Colonic mucosa (tissue), 4 donors: ENCODE data around the gene PCYT1B. TPM values are rescaled to one million over a fixed set of nuclear protein-coding genes. Genes with fewer than 3 reads are reported as not detected.

Source experiments
- DNase-seq: peaks from one replicate; pipeline ENCODE4 v3.0.0-alpha.2; 2020
- H3K27ac ChIP-seq: fragments of 200-600 bp; one replicate; pipeline ENCODE4 v1.8.0; 2021
- H3K27me3 ChIP-seq: fragments of 200-600 bp; one replicate; pipeline ENCODE4 v1.8.0; 2021
- H3K36me3 ChIP-seq: fragments of 200-600 bp; one replicate; pipeline ENCODE4 v1.8.0; 2021
- H3K4me1 ChIP-seq: fragments of 200-600 bp; one replicate; pipeline ENCODE4 v1.8.0; 2021; ENCODE audit warnings: mild to moderate bottlenecking
- H3K4me3 ChIP-seq: fragments of 200-600 bp; one replicate; pipeline ENCODE4 v1.8.0; 2021
- H3K9ac ChIP-seq, 2 donors: one replicate each; pipeline ENCODE4 v1.7.0; 2013; ENCODE audit warnings: control low read depth in 2 of 2, low read depth in 2 of 2, low read length in 2 of 2
- H3K9me3 ChIP-seq: fragments of 200-600 bp; one replicate; pipeline ENCODE4 v1.8.0; 2021
- CTCF ChIP-seq: fragments of 200-600 bp; IDR thresholded peaks from one replicate; pipeline ENCODE4 v1.8.0; 2022; ENCODE audit warnings: antibody characterized with exemption, mild to moderate bottlenecking
- intact Hi-C: fragments of 100-400 bp; cut with DNase I; formaldehyde crosslinking; loops from one replicate; pipeline ENCODE4 v1.14.1; 2022
- total RNA-seq, 2 donors: library from RNA; stranded (reverse); fragmentation: NEBNext Ultra II Directional in 1 of 2; extraction: Animal tissue kit (Norgen Biotek cat#: 25700) in 1 of 2; gene quantifications; one replicate each; pipeline ENCODE4 v1.2.1, GENCODE V29; 2021
- donor health status: healthy.
- donor health status: DM: no; HTN: no; CAD: no.
- donor health status: DM: no; HTN: no; CAD: no.

The PCYT1B gene
- total RNA-seq, 2 donors from 2014 or later = 0.24 to 0.30 TPM

- intact Hi-C loops = no loop called here
- Histone ChIP-seq H3K36me3 (no peaks in the 10 kb centered on the region), H3K4me3 (no peak overlapping the region), H3K4me1 (no peaks in the 10 kb centered on the region), H3K9me3 (no peaks in the 10 kb centered on the region), H3K27me3 (no peaks in the 10 kb centered on the region), H3K27ac (no peak overlapping the region), H3K9ac (no peak overlapping the region)
- no peak for DNase-seq
- no peak for TF ChIP-seq CTCF
Observed at GRCh38 chrX:24526616-24527015, 120.5 kb downstream of the PCYT1B start.

DNA sequence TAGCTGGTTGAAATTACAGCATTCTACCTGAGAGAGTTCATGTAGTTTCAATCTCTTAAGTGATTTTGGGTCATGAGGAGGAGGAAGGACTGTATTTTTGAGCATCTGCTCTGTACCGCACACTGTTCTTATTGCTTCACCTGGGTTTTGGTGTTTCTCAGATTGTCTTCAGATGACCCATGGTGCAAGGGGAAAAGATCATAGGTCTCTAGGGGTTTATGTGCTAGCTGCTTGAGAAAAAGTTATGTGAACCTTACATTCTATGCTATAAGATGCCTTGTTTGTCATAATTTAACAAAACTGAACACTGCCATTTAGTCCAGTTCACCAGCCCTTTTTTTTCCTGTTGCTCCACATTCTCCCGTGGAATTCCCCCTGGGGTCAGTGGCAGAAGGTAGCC lies 121.7 kb downstream of the PCYT1B start:
- Histone ChIP-seq H3K9ac (no peak overlapping the region), H3K4me1 (no peaks in the 10 kb centered on the region), H3K4me3 (no peak overlapping the region), H3K9me3 (no peaks in the 10 kb centered on the region), H3K27ac (no peak overlapping the region), H3K27me3 (no peaks in the 10 kb centered on the region), H3K36me3 (no peaks in the 10 kb centered on the region)
- no peak for TF ChIP-seq CTCF
- no peak for DNase-seq
- intact Hi-C loops = no loop called here

DNA sequence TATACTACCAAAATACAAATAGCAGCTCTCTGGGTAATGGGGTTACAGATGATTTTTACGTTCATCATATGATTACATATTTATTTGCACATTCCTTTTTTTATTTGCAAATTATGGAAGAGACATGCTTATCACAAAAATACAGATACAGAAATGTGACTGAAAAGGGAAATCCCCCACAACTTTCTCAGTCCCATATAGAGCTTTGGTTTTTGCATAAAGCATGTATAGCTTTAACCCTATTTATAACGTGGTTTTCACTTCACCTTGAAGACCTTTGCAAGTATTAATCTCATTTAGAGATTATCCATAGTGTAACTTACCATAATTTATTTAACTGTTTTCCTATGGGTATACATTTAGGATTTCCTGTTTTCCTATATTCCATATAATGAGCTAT lies 126.7 kb downstream of the PCYT1B start:
- DNase-seq = no peak
- H3K9ac ChIP-seq = no peak overlapping the region
- H3K9me3 ChIP-seq = no peaks in the 10 kb centered on the region
- no peaks in the 10 kb centered on the region for H3K27me3 ChIP-seq
- no peak for TF ChIP-seq CTCF
- H3K27ac ChIP-seq = no peak overlapping the region
- H3K4me3 ChIP-seq = no peak overlapping the region
- H3K36me3 ChIP-seq = no peaks in the 10 kb centered on the region
- no peaks in the 10 kb centered on the region for H3K4me1 ChIP-seq
- intact Hi-C loops = no loop called here

GRCh38 chrX:24515447-24515846 lies 131.7 kb downstream of the PCYT1B start:
- H3K9ac ChIP-seq = no peak overlapping the region
- intact Hi-C loops = no loop called here
- H3K27me3 ChIP-seq = no peaks in the 10 kb centered on the region
- no peaks in the 10 kb centered on the region for H3K9me3 ChIP-seq
- H3K4me3 ChIP-seq = no peak overlapping the region
- no peaks in the 10 kb centered on the region for H3K36me3 ChIP-seq
- TF ChIP-seq CTCF = no peak
- DNase-seq = no peak
- no peak overlapping the region for H3K27ac ChIP-seq
- no peaks in the 10 kb centered on the region for H3K4me1 ChIP-seq

DNA sequence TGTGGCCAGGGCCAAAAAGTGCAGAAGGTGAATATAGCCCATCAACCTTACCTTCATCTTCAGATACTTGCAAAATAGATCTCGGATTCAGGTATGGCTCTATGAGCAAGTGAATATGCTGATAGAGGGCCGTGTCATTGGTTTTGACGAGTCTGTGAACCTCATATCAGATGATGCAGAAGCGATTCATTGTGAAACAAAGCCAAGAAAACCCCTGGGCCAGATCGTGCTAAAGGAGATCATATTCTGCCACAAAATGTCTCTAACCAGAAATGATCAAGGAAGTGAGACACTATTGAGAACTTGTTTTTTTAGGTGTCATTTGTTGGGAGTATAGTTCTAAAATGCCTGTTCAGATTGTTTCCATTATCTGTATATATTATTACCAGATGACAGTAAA lies 133.7 kb downstream of the PCYT1B start:
- H3K9ac ChIP-seq = no peak overlapping the region
- intact Hi-C loops = no loop called here
- DNase-seq = no peak
- H3K9me3 ChIP-seq = no peaks in the 10 kb centered on the region
- no peak for TF ChIP-seq CTCF
- no peaks in the 10 kb centered on the region for H3K4me1 ChIP-seq
- H3K27me3 ChIP-seq = no peaks in the 10 kb centered on the region
- no peak overlapping the region for H3K4me3 ChIP-seq
- H3K27ac ChIP-seq = no peak overlapping the region
- no peaks in the 10 kb centered on the region for H3K36me3 ChIP-seq

GRCh38 chrX:24508375-24508774 lies 138.8 kb downstream of the PCYT1B start:
- DNase-seq = no peak
- Histone ChIP-seq H3K9ac (no peak overlapping the region), H3K27ac (no peak overlapping the region), H3K4me1 (no peaks in the 10 kb centered on the region), H3K27me3 (no peaks in the 10 kb centered on the region), H3K36me3 (no peaks in the 10 kb centered on the region), H3K9me3 (no peaks in the 10 kb centered on the region), H3K4me3 (no peak overlapping the region)
- TF ChIP-seq CTCF = no peak
- intact Hi-C loops = no loop called here
